NCI-H748 (cell line): Measurements from ENCODE around the gene CCDC110.

ENCODE experiments used
- DNase-seq: peaks from one replicate; lab custom pipeline; 2025; ENCODE audit not compliant: unreplicated experiment; lab: John Stamatoyannopoulos, UW

Gene CCDC110

GRCh38 chr4:185424905-185425646 lies 46.5 kb downstream of the CCDC110 start:
- DNase-seq: no peak

GRCh38 chr4:185421366-185422124 lies 50.0 kb downstream of the CCDC110 start:
- DNase-seq: no peak

DNA sequence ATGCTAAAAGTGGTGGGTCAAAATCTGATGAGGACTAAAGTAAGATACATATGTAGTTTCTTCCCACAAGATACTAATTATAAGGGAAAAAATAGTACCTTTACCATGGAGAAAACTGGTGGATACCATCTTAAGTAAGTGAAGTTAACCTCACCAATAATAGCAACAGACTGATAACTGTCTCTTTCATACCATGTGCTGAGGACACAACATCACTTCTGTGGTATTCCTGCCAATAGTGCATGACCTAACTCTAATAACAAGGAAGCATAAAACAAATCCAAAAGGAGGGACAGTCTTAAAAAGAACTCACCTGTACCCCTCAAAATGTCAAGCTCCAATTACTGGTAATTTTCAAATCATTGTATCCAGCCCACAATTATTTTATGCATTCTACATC lies 54.6 kb downstream of the CCDC110 start:
- no peak for DNase-seq

- DNase-seq: no peak
Measured at GRCh38 chr4:185412412-185412811, 59.1 kb downstream of the CCDC110 start.

GRCh38 chr4:185411849-185412248 lies 59.7 kb downstream of the CCDC110 start:
- DNase-seq: no peak

- no peak for DNase-seq
Measured at GRCh38 chr4:185408432-185408831, 63.1 kb downstream of the CCDC110 start.

DNA sequence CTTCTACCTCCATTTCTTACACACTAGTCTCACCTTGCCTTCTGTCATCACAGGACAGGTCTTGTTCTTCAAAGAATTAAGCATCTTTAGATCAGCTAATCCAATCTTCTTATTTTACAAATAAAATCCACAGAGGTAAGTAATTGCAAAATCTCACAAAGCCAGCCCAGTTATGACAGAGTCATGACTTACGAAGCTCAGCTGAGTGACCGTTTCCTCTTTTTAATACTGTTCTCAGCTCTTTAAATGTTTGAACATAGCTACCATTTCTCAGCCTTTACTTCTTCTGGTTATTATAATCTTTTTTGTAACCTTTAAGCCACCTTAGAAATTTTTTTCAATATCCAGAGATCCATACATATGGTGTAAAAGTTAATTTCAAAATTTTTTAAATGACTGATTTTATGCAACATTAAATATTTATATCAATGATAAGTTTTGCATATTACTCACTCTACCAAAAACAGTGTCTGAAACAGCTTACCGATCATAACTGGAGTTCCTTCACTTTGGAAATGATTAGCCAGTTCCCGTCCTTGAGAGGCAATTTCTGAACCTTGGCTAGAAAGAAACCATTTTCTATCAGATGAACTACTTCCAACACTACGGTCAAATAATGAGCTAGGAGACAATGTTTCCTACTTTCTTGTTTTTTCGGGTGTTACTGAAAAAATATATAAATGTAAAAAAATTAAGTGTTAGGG lies 66.1 kb downstream of the CCDC110 start:
- DNase-seq: no peak

DNA sequence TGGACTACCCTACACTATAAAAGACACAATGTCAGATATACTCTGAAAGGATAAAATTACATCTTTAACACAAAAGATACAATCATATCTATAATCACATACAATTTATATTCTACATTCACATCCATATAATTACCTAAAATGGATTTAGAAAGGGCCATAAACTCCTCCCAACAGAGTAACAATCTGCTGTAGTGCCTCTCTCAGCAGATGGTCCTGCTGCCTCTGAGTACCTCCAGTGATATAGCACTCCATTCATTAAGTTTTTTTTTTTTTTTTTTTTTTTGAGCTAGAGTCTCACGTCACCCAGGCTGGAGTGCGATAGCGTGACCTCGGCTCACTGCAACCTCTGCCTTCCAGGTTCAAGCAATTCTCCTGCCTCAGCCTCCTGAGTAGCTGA lies 67.5 kb downstream of the CCDC110 start:
- no peak for DNase-seq

DNA sequence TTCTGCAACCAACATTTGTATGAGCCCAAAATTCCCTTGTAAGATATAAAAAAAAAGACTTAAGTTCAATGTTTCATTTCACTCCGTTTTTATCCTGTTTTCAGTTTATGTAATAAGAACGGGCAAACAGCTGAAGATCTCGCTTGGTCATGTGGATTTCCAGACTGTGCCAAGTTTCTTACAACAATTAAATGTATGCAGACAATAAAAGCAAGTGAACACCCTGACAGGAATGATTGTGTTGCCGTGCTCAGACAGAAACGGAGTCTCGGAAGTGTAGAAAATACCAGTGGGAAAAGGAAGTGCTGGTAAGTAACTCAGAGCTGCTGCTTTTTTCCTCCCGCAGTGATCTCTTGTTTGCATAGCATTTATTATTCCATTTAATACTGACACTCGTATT lies 72.1 kb downstream of the CCDC110 start:
- DNase-seq: peak; percentile 50

DNA sequence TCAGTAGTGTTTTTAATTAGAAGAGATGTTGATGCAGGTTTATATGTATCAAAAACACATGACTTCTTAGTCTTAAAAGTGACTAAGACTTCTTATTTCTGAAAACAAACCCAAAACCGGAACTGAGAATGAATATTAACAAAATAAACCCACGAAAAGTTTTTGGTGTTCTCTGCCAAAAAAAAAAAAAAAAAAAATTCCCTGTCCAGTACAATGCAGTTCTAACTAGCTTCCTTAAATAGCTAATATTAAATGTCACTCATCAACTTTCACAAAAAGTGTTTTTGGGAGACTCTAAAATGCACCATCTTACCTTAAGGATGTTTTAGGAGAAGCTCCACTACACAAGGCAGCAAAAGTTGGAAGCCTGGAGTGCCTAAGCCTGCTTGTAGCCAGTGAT lies 72.9 kb downstream of the CCDC110 start:
- DNase-seq: no peak

- peak; percentile 91 for DNase-seq
Measured at GRCh38 chr4:185396724-185397385, 74.7 kb downstream of the CCDC110 start, which contains the start of gene ANKRD37. Gene ANKRD37 (plus strand): TSS chr4:185396841. CDS start chr4:185396924, 83 bp downstream.

- peak; percentile 96 for DNase-seq
Measured at GRCh38 chr4:185395956-185396723, 75.4 kb downstream of the CCDC110 start.

GRCh38 chr4:185395238-185395955 lies 76.1 kb downstream of the CCDC110 start, which contains the start of gene LRP2BP:
Gene LRP2BP (minus strand): TSS chr4:185395924. CDS start chr4:185378186, 17,738 bp downstream.
- peak; percentile 19 for DNase-seq
